HUES48 (cell line): ENCODE data around the gene SLC25A44.
"Not testable (repeated sequence)": the region's sequence is repeated elsewhere in the genome, so short reads cannot be mapped to it uniquely, and the experiment has no call there.

ENCODE experiments used
- H3K27ac ChIP-seq: one replicate; pipeline ENCODE4 v1.7.0; 2013; ENCODE audit warnings: low read depth, low read length, inconsistent platforms
- H3K27me3 ChIP-seq: 2 replicates; pipeline ENCODE4 v1.6.1; 2013; ENCODE audit warnings: mild to moderate bottlenecking, low read length; ENCODE audit not compliant: control insufficient read depth, insufficient read depth
- H3K36me3 ChIP-seq: 2 replicates; pipeline ENCODE4 v1.6.1; 2013; ENCODE audit warnings: low read length; ENCODE audit not compliant: control insufficient read depth, insufficient read depth
- H3K4me1 ChIP-seq: 2 replicates; pipeline ENCODE4 v1.6.1; 2013; ENCODE audit warnings: mild to moderate bottlenecking, low read length; ENCODE audit not compliant: control insufficient read depth, insufficient read depth
- H3K4me3 ChIP-seq: 2 replicates; pipeline ENCODE4 v1.5.1; 2013; ENCODE audit warnings: mild to moderate bottlenecking, low read depth, low read length
- H3K9ac ChIP-seq: 2 replicates; pipeline ENCODE4 v1.6.1; 2013; ENCODE audit warnings: mild to moderate bottlenecking, low read depth, low read length, moderate library complexity
- H3K9me3 ChIP-seq: 2 replicates; pipeline ENCODE4 v1.6.1; 2013; ENCODE audit warnings: low read length; ENCODE audit not compliant: control insufficient read depth, insufficient read depth

Gene SLC25A44

GRCh38 chr1:156164125-156164831 is 29.6 kb upstream of the SLC25A44 start:
- H3K27me3 ChIP-seq, result no peaks in the 10 kb centered on the region
- no peak overlapping the region for H3K4me3 ChIP-seq
- no peak overlapping the region for H3K9ac ChIP-seq
- no peak overlapping the region for H3K27ac ChIP-seq
- H3K9me3 ChIP-seq, result no peaks in the 10 kb centered on the region
- H3K36me3 ChIP-seq, result peaks cover 7% of the 10 kb centered on the region; the same call in 1 of the 2 replicates
- H3K4me1 ChIP-seq, result peaks cover 10% of the 10 kb centered on the region

- H3K4me1 ChIP-seq, result peaks cover 10% of the 10 kb centered on the region
- H3K4me3 ChIP-seq, result no peak overlapping the region
- no peak overlapping the region for H3K27ac ChIP-seq
- no peaks in the 10 kb centered on the region for H3K27me3 ChIP-seq
- H3K36me3 ChIP-seq, result peaks cover 7% of the 10 kb centered on the region; the same call in 1 of the 2 replicates
- no peaks in the 10 kb centered on the region for H3K9me3 ChIP-seq
- no peak overlapping the region for H3K9ac ChIP-seq
These were observed 28.8 kb upstream of the SLC25A44 start for GRCh38 chr1:156165083-156165482.

- 0 out of 2 replicates have a peak, but pooled peaks cover 4% of the 10 kb centered on the region for H3K4me1 ChIP-seq
- H3K27ac ChIP-seq, result no peak overlapping the region
- H3K27me3 ChIP-seq, result no peaks in the 10 kb centered on the region
- H3K4me3 ChIP-seq, result no peak overlapping the region
- no peaks in the 10 kb centered on the region for H3K9me3 ChIP-seq
- no peak overlapping the region for H3K9ac ChIP-seq
- peaks cover 9% of the 10 kb centered on the region for H3K36me3 ChIP-seq
These were observed 26.4 kb upstream of the SLC25A44 start for GRCh38 chr1:156167536-156167935.

GRCh38 chr1:156172696-156173470 is 21.0 kb upstream of the SLC25A44 start:
- Histone ChIP-seq H3K4me1 (peaks cover 16% of the 10 kb centered on the region), H3K4me3 (no peak overlapping the region), H3K9me3 (no peaks in the 10 kb centered on the region), H3K27ac (no peak overlapping the region), H3K27me3 (no peaks in the 10 kb centered on the region), H3K9ac (no peak overlapping the region), H3K36me3 (peaks cover 8% of the 10 kb centered on the region; the same call in 1 of the 2 replicates)

- Histone ChIP-seq H3K36me3 (peaks cover 6% of the 10 kb centered on the region; the same call in 1 of the 2 replicates), H3K27ac (no peak overlapping the region), H3K27me3 (no peaks in the 10 kb centered on the region), H3K4me3 (no peak overlapping the region), H3K9ac (no peak overlapping the region), H3K9me3 (no peaks in the 10 kb centered on the region), H3K4me1 (peaks cover 32% of the 10 kb centered on the region)
These were observed 17.2 kb upstream of the SLC25A44 start for GRCh38 chr1:156176610-156177210.

- H3K9me3 ChIP-seq, result no peaks in the 10 kb centered on the region
- H3K36me3 ChIP-seq, result peaks cover 6% of the 10 kb centered on the region; the same call in 1 of the 2 replicates
- peaks cover 35% of the 10 kb centered on the region for H3K4me1 ChIP-seq
- H3K27ac ChIP-seq, result peak overlapping the region; percentile 86
- H3K27me3 ChIP-seq, result no peaks in the 10 kb centered on the region
- no peak overlapping the region for H3K4me3 ChIP-seq
- H3K9ac ChIP-seq, result no peak overlapping the region
These were observed 15.8 kb upstream of the SLC25A44 start for GRCh38 chr1:156177919-156178654.

- H3K9ac ChIP-seq, result peak overlapping the region; percentile 65
- no peaks in the 10 kb centered on the region for H3K27me3 ChIP-seq
- H3K4me1 ChIP-seq, result peaks cover 35% of the 10 kb centered on the region
- no peaks in the 10 kb centered on the region for H3K9me3 ChIP-seq
- H3K27ac ChIP-seq, result peak overlapping the region; percentile 97
- 0 out of 2 replicates have a peak overlapping the region, but pooled peaks have one; percentile 8 for H3K4me3 ChIP-seq
- H3K36me3 ChIP-seq, result peaks cover 6% of the 10 kb centered on the region; the same call in 1 of the 2 replicates
These were observed 13.4 kb upstream of the SLC25A44 start for GRCh38 chr1:156180471-156180870.

GRCh38 chr1:156181391-156181924 is 12.4 kb upstream of the SLC25A44 start:
- peak overlapping the region; percentile 51 for H3K9ac ChIP-seq
- H3K27me3 ChIP-seq, H3K9me3 ChIP-seq, H3K36me3 ChIP-seq: not testable (repeated sequence)
- peak overlapping the region; percentile 97 for H3K27ac ChIP-seq
- H3K4me3 ChIP-seq, result peak overlapping the region; percentile 29; the same call in 1 of the 2 replicates
- H3K4me1 ChIP-seq, result peaks cover 35% of the 10 kb centered on the region

- Histone ChIP-seq H3K27ac (peak overlapping the region; percentile 97), H3K9ac (peak overlapping the region; percentile 49; the same call in 1 of the 2 replicates), H3K4me1 (peaks cover 30% of the 10 kb centered on the region), H3K4me3 (peak overlapping the region; percentile 22)
- not testable (repeated sequence) for H3K9me3 ChIP-seq, H3K36me3 ChIP-seq, H3K27me3 ChIP-seq
These were observed 11.7 kb upstream of the SLC25A44 start for GRCh38 chr1:156182010-156182779.
